WTC11 (cell line): Measurements from ENCODE around the gene TMEM135.

Experiments
- ATF2 ChIP-seq: sonication (generic); formaldehyde crosslinking; IDR thresholded peaks from 2 replicates; pipeline ENCODE4 v1.8.1; 2022; ENCODE audit warnings: low read depth, missing genetic modification reagents, borderline replicate concordance
- CTCF ChIP-seq: fragments of 200-600 bp; IDR thresholded peaks from 2 replicates; pipeline ENCODE4 v1.8.0; 2022; ENCODE audit warnings: antibody characterized with exemption
- E2F1 ChIP-seq: sonication (generic); formaldehyde crosslinking; IDR thresholded peaks from 2 replicates; pipeline ENCODE4 v1.8.0; 2022; ENCODE audit warnings: mild to moderate bottlenecking, missing genetic modification reagents
- KAT7 ChIP-seq: sonication (generic); formaldehyde crosslinking; IDR thresholded peaks from 2 replicates; pipeline ENCODE4 v1.8.1; 2023; ENCODE audit warnings: missing genetic modification reagents, mild to moderate bottlenecking, borderline replicate concordance
- MLX ChIP-seq: sonication (generic); formaldehyde crosslinking; IDR thresholded peaks from 2 replicates; pipeline ENCODE4 v1.8.1; 2023; ENCODE audit warnings: mild to moderate bottlenecking, missing genetic modification reagents, moderate library complexity
- NFYB ChIP-seq: sonication (generic); formaldehyde crosslinking; conservative IDR thresholded peaks from 2 replicates; pipeline ENCODE4 v1.8.0; 2022; ENCODE audit warnings: low read depth, missing genetic modification reagents
- NR2C2 ChIP-seq: sonication (generic); formaldehyde crosslinking; IDR thresholded peaks from 2 replicates; pipeline ENCODE4 v1.8.0; 2022; ENCODE audit warnings: mild to moderate bottlenecking, missing genetic modification reagents
- TCF7 ChIP-seq: sonication (generic); formaldehyde crosslinking; IDR thresholded peaks from 2 replicates; pipeline ENCODE4 v1.8.0; 2022; ENCODE audit warnings: mild to moderate bottlenecking, low read depth, missing genetic modification reagents, moderate library complexity
- ZNF281 ChIP-seq: sonication (generic); formaldehyde crosslinking; IDR thresholded peaks from 2 replicates; pipeline ENCODE4 v1.8.0; 2023; ENCODE audit warnings: mild to moderate bottlenecking, missing genetic modification reagents
- ZNF425 ChIP-seq: fragments of 250-450 bp; sonication (Bioruptor Pico); conservative IDR thresholded peaks from 2 replicates; pipeline ENCODE4 v1.9.0; 2021; ENCODE audit warnings: mild to moderate bottlenecking

- TF ChIP-seq E2F1 (CRISPR knock-in tag) (no peak), ZNF425 (CRISPR knock-in tag) (no peak), CTCF (no peak), ATF2 (no peak), ZNF281 (CRISPR knock-in tag) (no peak), TCF7 (no peak), NR2C2 (CRISPR knock-in tag) (no peak), NFYB (CRISPR knock-in tag) (no peak), KAT7 (CRISPR knock-in tag) (no peak), MLX (CRISPR knock-in tag) (no peak)
These were observed 34.8 kb upstream of the TMEM135 start for GRCh38 chr11:87002918-87003317.
